Choroid plexus epithelial cell (primary cell): Measurements from ENCODE around the gene IL1RL2.
A peak's percentile ranks its signal among the peaks of the same experiment; 100 is the strongest.

Source experiments
- DNase-seq: peaks from one replicate; pipeline ENCODE4 v3.0.0-alpha.2; 2010; ENCODE audit warnings: low read depth
- H3K4me3 ChIP-seq: 2 replicates; pipeline ENCODE4 v1.5.1; 2011; ENCODE audit warnings: low read depth, mild to moderate bottlenecking, control low read depth, low read length, moderate library complexity
- TF ChIP-seq, protein P1 (sequence below): conservative IDR thresholded peaks from 2 replicates; pipeline ENCODE4 v1.5.1; 2011; ENCODE audit warnings: low read depth, mild to moderate bottlenecking, control low read depth, inconsistent platforms, low read length, moderate library complexity

Gene IL1RL2

DNA sequence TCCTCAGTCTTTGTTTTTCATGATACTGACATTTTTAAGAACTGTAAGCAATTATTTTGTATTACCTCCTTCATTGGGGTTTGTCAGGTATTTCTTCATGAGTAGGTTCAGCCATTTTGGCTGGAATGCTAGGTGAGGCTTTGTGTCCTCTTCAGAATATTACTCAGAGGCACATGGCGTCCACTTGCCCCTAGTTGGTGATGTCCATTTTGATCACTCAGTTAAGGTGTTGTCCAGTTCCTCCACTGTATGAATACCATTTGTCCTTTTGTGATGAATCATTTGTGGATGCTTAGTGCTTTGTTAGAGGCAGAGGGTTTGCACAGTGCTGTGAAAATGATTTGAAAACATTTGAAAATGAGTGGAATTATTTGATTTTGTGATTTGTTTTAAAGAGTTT is 4.7 kb downstream of the IL1RL2 start:
- H3K4me3 ChIP-seq = no peak overlapping the region
- no peak for DNase-seq
- TF ChIP-seq, protein P1, sequence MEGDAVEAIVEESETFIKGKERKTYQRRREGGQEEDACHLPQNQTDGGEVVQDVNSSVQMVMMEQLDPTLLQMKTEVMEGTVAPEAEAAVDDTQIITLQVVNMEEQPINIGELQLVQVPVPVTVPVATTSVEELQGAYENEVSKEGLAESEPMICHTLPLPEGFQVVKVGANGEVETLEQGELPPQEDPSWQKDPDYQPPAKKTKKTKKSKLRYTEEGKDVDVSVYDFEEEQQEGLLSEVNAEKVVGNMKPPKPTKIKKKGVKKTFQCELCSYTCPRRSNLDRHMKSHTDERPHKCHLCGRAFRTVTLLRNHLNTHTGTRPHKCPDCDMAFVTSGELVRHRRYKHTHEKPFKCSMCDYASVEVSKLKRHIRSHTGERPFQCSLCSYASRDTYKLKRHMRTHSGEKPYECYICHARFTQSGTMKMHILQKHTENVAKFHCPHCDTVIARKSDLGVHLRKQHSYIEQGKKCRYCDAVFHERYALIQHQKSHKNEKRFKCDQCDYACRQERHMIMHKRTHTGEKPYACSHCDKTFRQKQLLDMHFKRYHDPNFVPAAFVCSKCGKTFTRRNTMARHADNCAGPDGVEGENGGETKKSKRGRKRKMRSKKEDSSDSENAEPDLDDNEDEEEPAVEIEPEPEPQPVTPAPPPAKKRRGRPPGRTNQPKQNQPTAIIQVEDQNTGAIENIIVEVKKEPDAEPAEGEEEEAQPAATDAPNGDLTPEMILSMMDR = no peak

DNA sequence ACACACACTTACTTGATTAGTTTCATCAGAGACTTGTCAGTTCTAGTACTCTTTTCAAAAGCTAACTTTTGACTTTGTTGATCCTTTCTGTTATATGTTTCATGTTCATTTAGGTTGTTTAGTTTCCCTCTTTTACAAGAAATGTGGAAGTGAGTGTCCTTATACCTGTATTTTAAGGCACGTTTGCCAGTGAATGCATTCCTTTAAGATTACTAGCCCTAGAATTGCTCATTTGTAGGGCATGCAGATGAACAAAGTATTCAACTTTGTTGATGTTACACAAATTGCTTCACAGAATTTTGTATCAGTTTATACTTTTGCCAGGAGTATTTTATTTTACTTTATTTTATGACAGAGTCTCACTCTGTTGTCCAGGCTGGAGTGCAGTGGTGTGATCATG is 6.3 kb downstream of the IL1RL2 start:
- peak; percentile 51 for DNase-seq
- TF ChIP-seq, protein P1 = no peak
- H3K4me3 ChIP-seq = no peak overlapping the region

DNA sequence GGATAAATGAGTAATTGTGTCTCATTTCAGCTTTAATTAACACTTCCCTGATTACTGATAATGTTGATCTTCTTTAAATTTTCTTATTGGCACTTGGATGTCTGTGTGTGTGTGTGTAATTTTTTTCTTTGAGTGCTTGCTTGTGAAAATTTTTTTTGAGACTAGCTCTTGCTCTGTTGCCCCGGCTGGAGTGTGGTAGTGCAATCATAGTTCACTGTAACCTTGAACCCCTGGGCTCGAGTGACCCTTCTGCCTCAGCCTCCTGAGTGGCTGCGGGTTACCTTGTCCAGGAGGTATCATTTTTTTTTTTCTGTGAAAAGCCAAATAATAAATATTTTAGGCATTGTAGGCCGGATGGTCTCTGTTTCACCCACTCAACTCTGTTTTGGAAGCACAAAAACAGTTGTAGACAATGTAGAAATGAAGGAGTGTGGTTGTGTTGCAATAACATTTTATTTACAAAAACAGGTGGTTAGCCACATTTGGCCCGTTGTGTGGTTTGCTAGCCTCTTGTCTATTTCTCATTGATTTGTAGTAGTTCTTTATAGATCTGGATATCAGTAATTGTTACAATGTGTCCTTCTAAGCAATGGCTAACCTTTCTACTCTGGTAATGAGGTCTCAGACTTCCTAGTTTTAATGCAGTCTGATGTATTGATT is 7.9 kb downstream of the IL1RL2 start:
- TF ChIP-seq, protein P1 = no peak
- no peak for DNase-seq
- no peak overlapping the region for H3K4me3 ChIP-seq

DNA sequence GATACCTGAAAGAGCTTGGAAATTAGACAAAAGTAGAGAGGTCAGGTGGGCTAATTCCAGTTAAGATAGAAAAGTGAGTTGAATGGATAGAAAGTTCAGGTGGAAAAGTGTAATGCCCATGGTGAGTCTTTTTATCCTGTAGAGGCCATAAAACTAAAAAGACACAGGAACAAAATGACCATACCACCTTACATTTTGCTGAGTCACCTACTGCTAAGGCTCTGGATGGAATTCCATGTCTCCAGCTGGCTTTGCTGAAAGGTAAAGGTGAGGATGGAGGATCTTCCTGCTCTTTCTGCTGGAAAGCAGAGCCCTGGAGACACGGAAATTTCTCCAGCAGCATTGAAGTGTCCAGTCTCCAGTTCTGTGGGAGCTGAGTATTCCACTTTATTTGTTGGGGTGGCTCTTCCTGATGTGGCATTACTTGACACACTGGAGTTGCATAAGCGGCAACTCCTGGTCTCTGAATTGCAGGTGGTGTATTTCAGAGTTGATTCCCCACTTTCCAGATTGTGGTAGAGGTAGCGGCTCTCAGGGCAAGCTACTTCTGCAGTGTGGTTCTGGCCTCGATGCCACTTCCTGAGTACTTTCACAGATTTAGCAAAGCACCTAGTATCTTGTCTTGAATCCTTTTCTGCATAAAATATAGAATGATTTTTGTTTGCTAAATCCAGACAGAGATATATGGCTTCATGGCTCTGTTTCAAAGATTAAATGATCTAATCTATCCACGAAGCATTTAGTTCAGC is 10.7 kb downstream of the IL1RL2 start:
- no peak overlapping the region for H3K4me3 ChIP-seq
- TF ChIP-seq, protein P1 = no peak
- DNase-seq = no peak

DNA sequence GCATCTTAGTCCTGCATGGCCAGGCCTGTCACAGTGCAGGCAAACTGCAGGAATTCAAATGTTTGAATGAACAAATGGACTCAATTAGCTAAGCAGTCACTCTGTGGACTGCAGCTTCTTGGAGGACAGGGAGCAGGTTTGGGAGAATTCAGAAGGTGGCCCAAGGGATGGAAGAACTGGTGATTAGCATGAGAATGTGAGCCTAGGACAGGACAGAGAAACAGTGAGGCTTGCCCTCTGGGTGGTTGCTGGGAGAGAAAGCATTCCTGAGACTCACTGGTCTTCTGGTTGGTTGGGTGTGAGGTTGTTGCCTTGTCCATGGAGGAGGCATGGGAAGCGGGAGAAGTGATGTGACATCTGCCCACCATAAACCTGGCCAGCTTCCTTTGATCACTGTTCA is 13.7 kb downstream of the IL1RL2 start:
- no peak overlapping the region for H3K4me3 ChIP-seq
- no peak for DNase-seq
- TF ChIP-seq, protein P1 = no peak

DNA sequence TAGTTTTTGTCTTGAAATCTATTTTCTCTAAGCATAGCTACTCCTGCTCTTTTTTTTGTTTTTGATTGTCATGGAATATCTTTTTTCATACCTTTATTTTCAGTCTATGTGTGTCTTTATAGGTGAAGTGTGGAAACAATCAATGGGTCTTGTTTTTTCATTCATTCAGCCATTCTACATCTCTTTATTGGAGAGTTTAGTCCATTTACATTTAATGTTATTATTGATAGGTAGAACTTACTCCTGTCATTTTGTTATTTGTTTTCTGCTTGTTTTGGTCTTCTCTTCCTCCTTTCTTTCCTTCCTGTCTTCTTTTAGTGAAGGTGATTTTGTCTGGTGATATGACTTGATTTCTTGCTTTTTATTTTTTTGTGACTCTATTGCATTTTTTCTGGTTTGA is 17.8 kb downstream of the IL1RL2 start:
- DNase-seq = no peak
- no peak overlapping the region for H3K4me3 ChIP-seq
- TF ChIP-seq, protein P1 = no peak

DNA sequence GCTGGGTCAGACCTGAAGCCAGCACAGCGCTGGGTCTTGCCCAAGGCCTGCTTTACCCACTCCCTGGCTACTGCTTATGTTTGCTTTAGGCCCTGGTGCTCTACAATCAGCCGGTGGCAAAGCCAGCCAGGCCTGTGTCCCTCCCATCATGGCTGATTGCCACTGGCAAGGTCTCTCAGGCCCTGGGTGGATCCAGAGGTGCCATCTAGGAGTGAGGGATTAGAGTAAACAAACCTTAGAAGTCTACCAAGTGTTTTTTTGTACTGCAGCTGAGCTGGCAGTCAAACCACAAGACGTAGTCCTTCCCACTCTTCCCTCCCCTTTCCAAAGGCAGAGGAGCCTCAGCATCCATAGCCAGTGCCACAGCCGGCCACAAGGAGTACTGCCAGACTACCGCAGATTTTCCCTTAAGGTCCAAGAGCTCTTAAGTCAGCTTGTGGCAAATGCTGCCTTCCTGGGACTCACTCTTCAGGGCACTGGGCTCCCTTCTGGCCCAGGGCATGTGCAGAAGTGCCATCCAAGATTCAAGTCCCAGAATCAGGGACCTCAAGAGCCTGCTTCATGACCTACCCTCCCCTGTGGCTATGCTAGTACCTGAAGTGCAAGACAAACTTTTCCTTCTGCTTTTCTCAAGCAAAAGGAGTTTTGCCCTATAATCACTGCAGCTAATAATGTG is 20.0 kb downstream of the IL1RL2 start:
- TF ChIP-seq, protein P1 = no peak
- no peak for DNase-seq
- no peak overlapping the region for H3K4me3 ChIP-seq
